Stimulated activated naive CD8-positive, alpha-beta T cell treated with anti-CD3 and anti-CD28 coated beads, Interleukin-15, Interleukin-2, amounts not matched to agents 100 U/mL and 50 U/mL, for 24 hours (primary cell): ENCODE measurements around the gene ZCWPW1.

Source experiments
- ATAC-seq: fragments of 150-1000 bp; cut with Tn5 transposase; one replicate; pipeline ENCODE4 v1.10.0; 2021
- DNase-seq: peaks from one replicate; pipeline ENCODE4 v3.0.0; 2021

ZCWPW1 gene

GRCh38 chr7:100428199-100428966 lies at the start of gene ZCWPW1:
Gene ZCWPW1 (minus strand): TSS chr7:100428703. CDS start chr7:100420649, 8,054 bp downstream.
- peak; percentile 98 for DNase-seq
- peak; percentile 51 for ATAC-seq

GRCh38 chr7:100477871-100478267 lies 49.4 kb upstream of the ZCWPW1 start:
- no peak for DNase-seq
- ATAC-seq, result no peak

GRCh38 chr7:100476903-100477870 lies 48.7 kb upstream of the ZCWPW1 start:
- ATAC-seq, result no peak
- peak; percentile 80 for DNase-seq

- ATAC-seq, result no peak
- no peak for DNase-seq
These were observed 47.7 kb upstream of the ZCWPW1 start for GRCh38 chr7:100476101-100476780.

GRCh38 chr7:100475549-100475948 lies 47.0 kb upstream of the ZCWPW1 start:
- DNase-seq (peak; percentile 57), ATAC-seq (no peak)

GRCh38 chr7:100472854-100473499 lies 44.5 kb upstream of the ZCWPW1 start:
- peak; percentile 29 for DNase-seq

GRCh38 chr7:100472121-100472851 lies 43.8 kb upstream of the ZCWPW1 start:
- ATAC-seq, result no peak
- DNase-seq, result no peak

More at GRCh38 chr7:100472854-100473499, 44.5 kb upstream of the ZCWPW1 start:
- ATAC-seq, result no peak

GRCh38 chr7:100471021-100471420 lies 42.5 kb upstream of the ZCWPW1 start:
- ATAC-seq (no peak), DNase-seq (no peak)

GRCh38 chr7:100469227-100470044 lies 40.9 kb upstream of the ZCWPW1 start:
- peak; percentile 78 for ATAC-seq
- DNase-seq, result peak; percentile 92

GRCh38 chr7:100467638-100468373 lies 39.3 kb upstream of the ZCWPW1 start:
- DNase-seq (no peak), ATAC-seq (no peak)

- ATAC-seq (no peak), DNase-seq (no peak)
These were observed 38.4 kb upstream of the ZCWPW1 start for GRCh38 chr7:100466653-100467605.

GRCh38 chr7:100465702-100466311 lies 37.3 kb upstream of the ZCWPW1 start:
- ATAC-seq (no peak), DNase-seq (no peak)

GRCh38 chr7:100465299-100465698 lies 36.8 kb upstream of the ZCWPW1 start:
- ATAC-seq (no peak), DNase-seq (no peak)

GRCh38 chr7:100464791-100465190 lies 36.3 kb upstream of the ZCWPW1 start:
- DNase-seq (no peak), ATAC-seq (no peak)

- ATAC-seq (no peak), DNase-seq (no peak)
These were observed 35.7 kb upstream of the ZCWPW1 start, which contains the start of gene SPACDR for GRCh38 chr7:100464210-100464660. Gene SPACDR (minus strand): TSS chr7:100464260. CDS start chr7:100464025, 235 bp downstream.

GRCh38 chr7:100457033-100457432 lies 28.5 kb upstream of the ZCWPW1 start:
- no peak for DNase-seq
- ATAC-seq, result no peak

- ATAC-seq (no peak), DNase-seq (no peak)
These were observed 28.1 kb upstream of the ZCWPW1 start for GRCh38 chr7:100456562-100456961.

GRCh38 chr7:100455206-100455605 lies 26.7 kb upstream of the ZCWPW1 start:
- DNase-seq, result no peak
- ATAC-seq, result no peak
